Measurements from ENCODE around the gene TRMT61A. TPM values are rescaled to one million over a fixed set of nuclear protein-coding genes. Genes with fewer than 3 reads are reported as not detected.
A peak's percentile ranks its signal among the peaks of the same experiment; 100 is the strongest.

Gene TRMT61A
- total and polyA plus RNA-seq, 2 of the 13 experiments (the other 11 are each of a cell fraction or from before 2014, with no cell fraction given), result 6.5 to 13.6 TPM

DNA sequence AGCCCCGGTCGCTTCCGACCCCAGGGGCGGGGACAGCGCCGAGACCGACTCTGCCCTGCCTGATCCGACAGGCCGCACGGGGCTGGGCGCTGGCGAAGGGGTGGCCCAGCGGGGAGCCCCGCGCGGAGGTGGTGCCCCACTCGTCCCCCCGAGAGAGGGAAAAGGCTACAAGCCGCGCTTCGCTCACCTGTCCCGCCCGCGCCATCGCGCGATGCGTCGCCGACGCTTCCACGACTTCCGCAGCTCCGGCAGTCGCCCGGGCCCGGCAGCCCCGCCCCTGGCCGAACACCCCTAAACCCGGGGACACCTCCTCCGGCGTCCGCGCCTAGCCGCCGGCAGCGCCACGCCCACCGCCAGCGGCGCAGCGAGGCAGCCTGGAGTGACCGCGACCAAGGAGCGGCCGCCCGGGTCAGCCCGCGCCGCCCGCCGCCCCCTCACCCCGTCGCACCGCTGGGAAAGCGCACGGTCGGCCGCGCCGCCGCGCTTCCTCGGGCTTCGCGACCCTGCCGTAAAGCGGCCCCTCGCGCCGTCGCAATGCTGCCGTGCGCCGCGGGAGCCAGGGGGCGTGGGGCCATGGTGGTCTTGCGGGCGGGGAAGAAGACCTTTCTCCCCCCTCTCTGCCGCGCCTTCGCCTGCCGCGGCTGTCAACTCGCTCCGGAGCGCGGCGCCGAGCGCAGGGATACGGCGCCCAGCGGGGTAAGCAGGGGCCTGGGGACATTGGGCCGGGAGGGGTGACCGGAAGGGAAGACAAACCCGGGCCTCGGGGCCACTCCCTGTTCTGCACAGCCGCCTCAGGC lies 33.6 kb downstream of the TRMT61A start, which contains the start of the genes BAG5 and COA8 (continued):
- TF ChIP-seq AGO1 (IDR thresholded peaks at IDR 0.05; ENCODE audit: low read depth, low read length, poor library complexity, severe bottlenecking), result no peak
- TF ChIP-seq HNRNPUL1 (IDR thresholded peaks at IDR 0.05; ENCODE audit: low read depth, low read length), result no peak
- peak; percentile 90 for TF ChIP-seq ZFY (CRISPR knock-in tag; IDR thresholded peaks at IDR 0.05)
- TF ChIP-seq ZNF232 (CRISPR knock-in tag; IDR thresholded peaks at IDR 0.05; ENCODE audit: borderline replicate concordance), result no peak
- peak; percentile 86 for TF ChIP-seq SAP130 (CRISPR knock-in tag; IDR thresholded peaks at IDR 0.05; ENCODE audit: low read depth)
- no peak for TF ChIP-seq ZBTB34 (CRISPR knock-in tag; IDR thresholded peaks at IDR 0.05)
- TF ChIP-seq, protein P1, sequence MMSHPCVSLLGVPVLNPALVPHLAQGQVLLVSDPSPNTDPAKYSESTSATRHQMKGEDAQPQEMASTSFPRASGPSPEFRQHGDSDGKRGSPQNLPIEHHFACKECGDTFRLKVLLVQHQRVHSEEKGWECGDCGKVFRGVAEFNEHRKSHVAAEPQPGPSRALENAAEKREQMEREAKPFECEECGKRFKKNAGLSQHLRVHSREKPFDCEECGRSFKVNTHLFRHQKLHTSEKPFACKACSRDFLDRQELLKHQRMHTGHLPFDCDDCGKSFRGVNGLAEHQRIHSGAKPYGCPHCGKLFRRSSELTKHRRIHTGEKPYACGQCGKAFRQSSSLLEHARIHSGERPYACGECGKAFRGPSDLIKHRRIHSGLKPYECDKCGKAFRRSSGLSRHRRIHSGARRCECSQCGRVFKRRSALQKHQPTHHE (CRISPR knock-in tag; IDR thresholded peaks at IDR 0.05; ENCODE audit: borderline replicate concordance), result no peak
- TF ChIP-seq, protein P2, sequence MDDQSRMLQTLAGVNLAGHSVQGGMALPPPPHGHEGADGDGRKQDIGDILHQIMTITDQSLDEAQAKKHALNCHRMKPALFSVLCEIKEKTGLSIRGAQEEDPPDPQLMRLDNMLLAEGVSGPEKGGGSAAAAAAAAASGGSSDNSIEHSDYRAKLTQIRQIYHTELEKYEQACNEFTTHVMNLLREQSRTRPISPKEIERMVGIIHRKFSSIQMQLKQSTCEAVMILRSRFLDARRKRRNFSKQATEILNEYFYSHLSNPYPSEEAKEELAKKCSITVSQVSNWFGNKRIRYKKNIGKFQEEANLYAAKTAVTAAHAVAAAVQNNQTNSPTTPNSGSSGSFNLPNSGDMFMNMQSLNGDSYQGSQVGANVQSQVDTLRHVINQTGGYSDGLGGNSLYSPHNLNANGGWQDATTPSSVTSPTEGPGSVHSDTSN (CRISPR knock-in tag; IDR thresholded peaks at IDR 0.05; ENCODE audit: borderline replicate concordance), result peak; percentile 31; the same call in 1 of the 2 replicates
- peak; percentile 42; the same call in 1 of the 2 replicates for TF ChIP-seq TBX2 (CRISPR knock-in tag; IDR thresholded peaks at IDR 0.05; ENCODE audit: borderline replicate concordance)
- TF ChIP-seq FOXM1 (CRISPR knock-in tag; IDR thresholded peaks at IDR 0.05), result no peak
- TF ChIP-seq MAFK (conservative IDR thresholded peaks at IDR 0.05 in 1 of 2, IDR thresholded peaks at IDR 0.05 in 1 of 2; ENCODE audit: low read length in 2 of 2), result no peak
- TF ChIP-seq IKZF5 (CRISPR knock-in tag; IDR thresholded peaks at IDR 0.05), result no peak; the same call in 1 of the 2 replicates
- no peak; the same call in 1 of the 2 replicates for TF ChIP-seq HIVEP1 (CRISPR knock-in tag; IDR thresholded peaks at IDR 0.05)
- no peak for TF ChIP-seq SOX6 (IDR thresholded peaks at IDR 0.05)
- TF ChIP-seq SOX6 (CRISPR knock-in tag; IDR thresholded peaks at IDR 0.05), result peak; percentile 18; the same call in 1 of the 2 replicates
- TF ChIP-seq TGIF2 (CRISPR knock-in tag; IDR thresholded peaks at IDR 0.05), result 0 out of 2 replicates have a peak, but pooled peaks have one; percentile 26
- TF ChIP-seq BRCA1 (CRISPR knock-in tag; IDR thresholded peaks at IDR 0.05), result 0 out of 2 replicates have a peak, but pooled peaks have one; percentile 24
- no peak for TF ChIP-seq ZNF331 (CRISPR knock-in tag; IDR thresholded peaks at IDR 0.05)
- TF ChIP-seq FOXK1 (CRISPR knock-in tag; IDR thresholded peaks at IDR 0.05; ENCODE audit: borderline replicate concordance, low read depth), result peak; percentile 72; the same call in 1 of the 2 replicates
- no peak for TF ChIP-seq ZNF766 (CRISPR knock-in tag; IDR thresholded peaks at IDR 0.05; ENCODE audit: borderline replicate concordance)
- TF ChIP-seq KLF11 (CRISPR knock-in tag; IDR thresholded peaks at IDR 0.05), result no peak; the same call in 1 of the 2 replicates
- TF ChIP-seq YEATS4 (CRISPR knock-in tag; IDR thresholded peaks at IDR 0.05; ENCODE audit: borderline replicate concordance), result peak; percentile 82
